GM12801 (cell line): ENCODE results near the gene CD44.

Experiments
- CTCF ChIP-seq: IDR thresholded peaks from one replicate; pipeline ENCODE4 v1.5.1; 2011; ENCODE audit warnings: control low read depth; ENCODE audit not compliant: insufficient read length; ENCODE audit errors: extremely low read depth

CD44 gene

DNA sequence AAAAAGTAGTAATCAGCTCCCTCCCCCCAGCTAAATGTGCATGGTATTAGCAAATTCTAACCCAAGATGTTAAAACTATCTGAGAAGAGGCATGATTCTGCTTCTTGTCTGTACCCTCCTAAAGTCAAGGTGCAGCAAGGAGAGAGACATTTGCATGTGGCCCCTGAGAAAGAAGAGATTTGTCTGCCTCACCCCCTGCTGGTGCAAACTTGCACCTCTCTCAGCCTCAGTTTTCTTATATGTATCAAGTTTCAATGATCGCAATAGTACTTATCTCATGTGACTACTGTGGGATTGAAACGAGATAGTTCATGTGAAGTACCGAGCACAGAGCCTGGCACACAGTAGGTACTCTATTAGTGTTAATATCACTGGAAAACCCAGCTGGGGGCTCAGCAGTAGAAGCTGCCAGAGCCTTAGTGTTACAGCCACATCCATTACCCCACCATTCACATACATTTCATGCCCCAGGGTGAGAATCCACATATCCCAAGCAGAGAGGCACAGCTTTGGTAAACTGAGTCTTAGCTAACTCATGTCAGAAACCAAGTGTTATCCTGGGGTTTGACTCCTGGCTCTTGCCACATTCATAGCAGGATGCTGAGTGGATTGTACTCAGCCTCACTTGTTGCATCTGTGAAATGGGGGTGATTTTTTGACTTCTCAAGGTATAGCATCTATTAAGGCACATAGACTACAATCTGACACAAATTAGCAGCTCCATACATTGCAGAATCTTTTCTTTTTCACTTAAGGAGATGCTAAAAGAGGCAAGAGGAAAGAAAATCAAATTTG, 24.9 kb downstream of the CD44 start:
- TF ChIP-seq CTCF: no peak

DNA sequence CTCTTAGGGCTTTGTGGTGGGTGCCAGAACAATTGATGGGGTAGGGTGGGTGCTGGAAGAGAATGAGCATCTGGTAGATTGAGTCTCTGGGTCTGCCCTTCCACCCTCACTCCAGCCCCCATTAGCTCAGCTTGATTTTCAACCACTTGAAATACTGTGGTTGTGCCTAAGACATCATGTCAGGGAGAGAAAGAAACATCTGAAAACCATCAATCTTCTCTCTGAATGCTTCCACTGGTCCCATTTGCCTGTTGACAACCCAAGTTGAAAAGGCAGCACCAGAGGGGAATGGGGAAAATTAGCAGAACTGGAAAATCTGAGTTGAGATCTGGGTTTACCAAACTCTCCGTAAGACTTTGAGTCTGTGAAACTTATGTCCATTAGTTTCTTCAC, 26.1 kb downstream of the CD44 start:
- no peak for TF ChIP-seq CTCF

DNA sequence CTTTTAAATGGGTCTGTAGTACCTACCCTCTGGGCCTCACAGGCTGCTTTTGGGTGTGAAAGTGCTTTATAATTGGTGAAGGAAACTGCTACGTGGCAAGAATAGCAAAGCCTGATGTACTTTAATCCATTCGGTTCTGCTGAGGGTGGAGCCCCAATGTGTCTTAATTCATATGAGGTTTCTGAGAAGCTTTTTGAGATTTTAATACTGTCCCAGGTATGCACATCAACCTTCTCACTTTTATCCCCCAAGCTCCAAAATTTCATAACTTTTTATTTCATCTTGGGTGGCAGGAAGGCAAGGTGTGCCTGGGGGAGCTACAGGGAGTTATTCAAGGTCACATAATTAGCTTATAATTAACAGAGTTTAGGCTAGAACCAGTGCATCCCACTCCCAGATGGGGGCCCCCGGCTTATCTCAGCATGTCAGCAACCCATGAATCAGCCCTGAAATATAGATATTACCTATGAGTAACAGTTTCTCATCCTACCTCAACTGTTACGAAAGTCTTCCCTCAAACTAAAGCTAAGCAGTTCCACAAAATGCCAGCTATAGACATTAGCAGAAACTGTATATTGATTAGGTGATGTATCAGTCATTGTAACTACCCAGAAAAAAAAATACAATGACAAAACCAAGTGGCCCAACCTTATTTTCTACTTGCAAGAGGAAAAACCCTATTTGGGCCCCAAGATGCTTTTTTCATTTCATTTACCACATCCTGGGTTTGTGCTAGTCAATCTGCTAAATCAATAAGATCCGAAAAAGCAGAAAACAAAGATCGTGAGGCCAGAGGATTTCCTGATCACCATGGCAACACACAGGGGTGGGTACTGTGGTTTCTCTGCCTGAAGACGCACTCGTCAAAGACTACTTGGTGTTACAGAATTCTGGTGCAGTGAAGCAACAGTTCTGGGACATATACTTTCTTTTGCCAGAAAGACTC, 26.7 kb downstream of the CD44 start:
- no peak for TF ChIP-seq CTCF

GRCh38 chr11:35166369-35167360, 27.7 kb downstream of the CD44 start:
- TF ChIP-seq CTCF: no peak

- TF ChIP-seq CTCF: no peak
These were observed 28.5 kb downstream of the CD44 start for GRCh38 chr11:35167426-35167954.

DNA sequence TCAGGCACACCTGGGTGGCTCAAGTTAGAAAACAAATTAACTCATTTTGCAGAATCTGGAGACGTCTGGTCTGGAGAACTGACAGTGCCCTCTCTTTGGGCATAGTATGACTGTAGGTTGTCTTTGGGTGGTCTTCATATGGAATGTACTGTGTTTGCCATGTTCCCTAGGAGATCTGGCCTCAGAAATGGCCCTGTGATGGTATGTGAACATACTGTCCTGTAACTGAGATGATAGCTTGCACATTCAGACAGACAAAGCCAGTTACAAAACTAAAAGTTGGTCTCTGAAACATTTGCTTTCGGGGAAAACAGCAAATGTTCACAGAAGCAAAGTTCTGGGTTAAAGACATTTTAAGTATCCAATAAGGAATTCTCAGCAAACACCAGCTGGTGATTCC, 29.7 kb downstream of the CD44 start:
- TF ChIP-seq CTCF: no peak
